GM12874 (cell line): ENCODE measurements around the gene SUGP1.

Experiments used
- CTCF ChIP-seq: IDR thresholded peaks from 2 replicates; pipeline ENCODE4 v1.5.1; 2011; ENCODE audit warnings: low read depth, mild to moderate bottlenecking, control low read depth, low read length, moderate library complexity; ENCODE audit not compliant: insufficient read depth

Gene SUGP1

GRCh38 chr19:19337120-19337519 is 16.8 kb upstream of the SUGP1 start:
- TF ChIP-seq CTCF: no peak

GRCh38 chr19:19336597-19336996 is 16.3 kb upstream of the SUGP1 start:
- no peak for TF ChIP-seq CTCF

GRCh38 chr19:19335408-19336158 is 15.3 kb upstream of the SUGP1 start:
- TF ChIP-seq CTCF: no peak

- TF ChIP-seq CTCF: no peak
Measured at GRCh38 chr19:19334989-19335344, 14.7 kb upstream of the SUGP1 start.

GRCh38 chr19:19334063-19334988 is 14.0 kb upstream of the SUGP1 start:
- no peak for TF ChIP-seq CTCF

GRCh38 chr19:19329126-19329525 is 8.8 kb upstream of the SUGP1 start:
- no peak for TF ChIP-seq CTCF

- TF ChIP-seq CTCF: no peak
Measured at GRCh38 chr19:19327672-19328071, 7.4 kb upstream of the SUGP1 start.
